NCI-H524 treated with DMSO at 0.1 percent for 48 hours (cell line): ENCODE results near the gene GALNT14.

Experiments
- DNase-seq: peaks from one replicate; lab custom pipeline; 2025; lab: John Stamatoyannopoulos, UW

The GALNT14 gene

DNA sequence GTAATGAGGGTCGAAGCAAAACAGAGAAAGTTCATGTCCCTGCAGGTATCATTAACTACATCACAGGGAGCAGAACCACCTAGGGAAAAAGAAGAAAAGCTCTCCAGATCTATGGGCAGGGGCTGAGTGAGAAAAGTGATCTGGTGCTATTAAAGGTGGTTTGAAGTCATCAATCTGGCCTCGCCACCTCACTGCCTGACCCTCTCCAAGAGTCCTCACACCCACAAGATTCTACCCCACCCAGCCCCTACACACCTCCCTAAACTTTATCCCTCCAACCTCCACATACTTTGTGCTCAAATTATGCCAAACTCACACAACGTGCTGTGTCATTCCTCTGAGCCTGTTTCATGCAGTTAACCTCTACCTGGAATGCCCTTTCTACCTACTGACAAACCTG is 2.2 kb downstream of the GALNT14 start:
- DNase-seq: no peak

DNA sequence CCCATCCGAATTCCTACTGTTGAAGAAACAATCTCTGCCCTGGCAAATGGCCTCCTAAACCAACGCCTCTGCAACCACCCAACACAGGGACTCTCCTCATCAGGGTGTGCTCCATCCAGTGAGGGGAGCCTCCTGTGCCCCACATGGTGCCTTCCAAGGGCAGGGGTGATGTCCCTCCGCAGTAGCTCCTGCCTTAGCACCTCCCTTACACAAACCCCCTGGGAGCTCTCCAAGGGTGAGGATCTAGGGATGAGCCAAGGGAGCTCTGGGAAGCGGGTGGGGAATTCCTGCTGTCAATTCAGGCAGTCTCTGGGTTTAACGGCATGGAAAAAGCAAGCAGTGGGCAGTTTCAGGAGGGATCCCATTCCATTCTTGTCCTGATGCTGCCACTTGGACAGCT is 3.8 kb downstream of the GALNT14 start:
- DNase-seq: no peak

GRCh38 chr2:31132786-31133185 is 5.5 kb downstream of the GALNT14 start:
- DNase-seq: no peak

- no peak for DNase-seq
Measured at GRCh38 chr2:31131871-31132270, 6.4 kb downstream of the GALNT14 start.

- peak; percentile 95 for DNase-seq
Measured at GRCh38 chr2:31129375-31130171, 8.7 kb downstream of the GALNT14 start.

GRCh38 chr2:31127931-31128330 is 10.3 kb downstream of the GALNT14 start:
- DNase-seq: no peak

DNA sequence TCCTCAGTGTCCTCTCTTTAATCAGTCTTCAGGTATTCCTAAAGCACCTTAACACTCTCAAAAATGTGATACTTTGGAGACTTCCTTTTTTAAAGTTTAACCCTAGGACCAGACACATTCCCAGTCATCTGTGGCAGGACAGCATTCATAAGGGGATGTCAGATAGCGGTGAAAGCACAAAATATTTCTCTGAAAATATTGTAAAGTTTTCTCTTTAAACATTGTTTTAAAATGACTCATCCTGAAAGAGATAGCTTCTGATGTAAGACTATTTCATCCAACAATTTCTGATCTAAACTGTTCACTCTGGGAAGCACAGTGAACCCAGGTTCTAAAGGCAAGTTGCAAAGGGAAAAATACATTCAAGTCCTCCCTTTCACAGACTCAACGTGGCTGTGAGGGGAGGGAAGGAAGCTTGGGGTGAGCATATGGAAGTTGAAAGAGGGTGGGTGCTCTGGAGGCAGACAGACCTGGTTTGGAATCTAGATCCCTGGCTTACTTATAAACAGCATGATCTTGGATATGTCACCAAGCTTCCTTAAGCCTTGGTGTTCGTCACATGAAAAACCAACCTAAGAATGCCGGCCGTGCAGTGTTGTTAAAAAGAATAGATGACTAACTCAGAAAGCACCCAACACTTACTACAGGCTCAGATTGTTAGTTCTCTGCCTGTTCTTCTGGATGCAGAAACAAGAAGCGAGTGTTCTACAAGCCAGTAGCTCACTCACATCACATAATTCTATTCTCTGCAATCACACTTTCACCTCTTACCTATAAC is 12.1 kb downstream of the GALNT14 start:
- no peak for DNase-seq

DNA sequence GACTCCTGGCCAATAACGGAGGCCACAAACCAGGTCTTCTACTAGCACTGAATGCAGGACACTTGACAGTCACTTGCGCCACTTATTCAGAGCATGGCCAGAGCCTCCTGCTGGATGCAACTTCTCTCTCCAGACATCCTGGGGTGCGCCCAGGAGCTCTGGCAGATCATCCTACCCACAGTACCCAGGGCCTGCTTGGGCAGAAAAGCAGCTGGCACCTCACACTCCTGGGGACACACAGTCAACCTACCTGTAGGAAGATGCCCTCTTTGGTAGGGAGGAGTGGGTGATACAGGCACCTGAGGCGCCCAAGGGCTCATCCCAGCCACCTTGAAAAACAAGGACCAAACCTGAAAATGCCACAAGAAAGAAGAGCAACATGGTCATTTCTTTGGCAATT is 13.3 kb downstream of the GALNT14 start:
- no peak for DNase-seq

GRCh38 chr2:31122133-31122532 is 16.1 kb downstream of the GALNT14 start:
- DNase-seq: no peak

GRCh38 chr2:31113765-31114164 is 24.5 kb downstream of the GALNT14 start:
- no peak for DNase-seq

DNA sequence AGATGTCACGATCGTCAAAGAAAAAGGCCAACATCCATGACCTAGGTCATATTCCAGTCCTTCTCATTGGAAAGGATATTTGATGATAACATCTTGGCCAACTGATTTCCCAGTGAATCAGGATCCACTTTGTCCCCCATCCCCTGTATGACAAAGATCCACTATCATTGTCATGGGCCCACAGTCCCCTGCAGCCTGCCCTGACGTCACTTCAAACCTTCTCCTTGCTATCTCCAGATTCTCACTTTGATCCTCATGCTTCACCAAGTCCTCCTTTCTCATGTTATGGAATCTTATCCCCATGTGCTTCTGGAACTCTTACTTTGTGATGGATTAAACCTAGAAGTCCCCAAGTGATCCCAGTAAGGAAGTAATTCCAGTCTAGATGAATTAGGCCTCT is 25.7 kb downstream of the GALNT14 start:
- no peak for DNase-seq

DNA sequence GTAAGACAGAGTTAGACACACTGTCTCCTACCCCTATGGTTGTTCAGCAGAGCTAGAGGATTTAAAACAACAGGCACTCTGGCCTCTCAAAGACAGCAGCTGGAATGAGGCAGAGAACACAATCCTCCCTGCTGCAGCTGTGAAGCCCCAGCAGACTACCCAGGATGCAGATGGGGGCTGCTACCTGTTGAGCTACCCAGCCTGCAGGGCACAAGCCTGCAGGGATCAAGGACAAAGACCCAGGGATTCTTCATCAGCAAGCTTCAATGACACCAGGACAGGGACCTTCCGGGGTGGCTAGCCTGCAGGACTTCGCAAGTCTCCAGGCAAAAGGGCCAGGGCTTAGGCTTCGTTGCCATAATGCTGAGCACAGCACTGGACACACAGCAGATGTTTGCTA is 27.2 kb downstream of the GALNT14 start:
- no peak for DNase-seq

GRCh38 chr2:31110431-31110830 is 27.8 kb downstream of the GALNT14 start:
- no peak for DNase-seq

- DNase-seq: peak; percentile 32
Measured at GRCh38 chr2:31109633-31110192, 28.5 kb downstream of the GALNT14 start.

DNA sequence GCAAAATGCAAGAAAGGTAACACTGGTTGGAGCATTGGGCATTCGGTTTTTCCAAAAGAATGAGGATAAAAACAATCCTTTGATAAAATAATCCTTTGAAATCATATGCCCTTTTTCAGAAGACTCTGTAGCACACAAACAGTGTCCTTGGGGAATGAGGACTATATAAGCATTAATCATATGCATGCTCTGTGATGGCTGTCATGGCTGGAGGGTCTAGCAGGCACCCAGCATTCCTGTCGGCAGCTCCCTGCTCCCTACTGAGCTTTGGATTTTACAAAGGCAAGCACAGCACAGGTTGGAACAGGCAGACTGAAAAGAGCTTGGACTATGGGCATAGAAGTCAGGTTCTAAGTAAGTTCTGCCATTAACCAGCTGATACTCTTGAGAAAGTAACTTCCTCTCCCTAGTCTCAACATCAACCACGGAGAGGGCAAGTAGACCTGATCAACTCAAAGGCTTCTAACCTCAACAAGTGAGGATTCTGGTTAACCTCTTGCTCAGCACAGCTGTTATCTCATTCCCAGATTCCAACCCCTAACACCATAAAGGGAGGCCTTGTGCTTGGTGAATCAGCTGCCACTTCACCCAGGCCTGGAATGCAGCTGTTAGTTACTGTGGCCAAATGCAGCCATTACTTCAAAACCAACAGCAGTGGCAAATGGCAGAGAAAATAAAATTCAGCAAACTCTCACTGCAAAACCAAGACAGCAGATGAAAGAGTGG is 29.5 kb downstream of the GALNT14 start:
- no peak for DNase-seq

DNA sequence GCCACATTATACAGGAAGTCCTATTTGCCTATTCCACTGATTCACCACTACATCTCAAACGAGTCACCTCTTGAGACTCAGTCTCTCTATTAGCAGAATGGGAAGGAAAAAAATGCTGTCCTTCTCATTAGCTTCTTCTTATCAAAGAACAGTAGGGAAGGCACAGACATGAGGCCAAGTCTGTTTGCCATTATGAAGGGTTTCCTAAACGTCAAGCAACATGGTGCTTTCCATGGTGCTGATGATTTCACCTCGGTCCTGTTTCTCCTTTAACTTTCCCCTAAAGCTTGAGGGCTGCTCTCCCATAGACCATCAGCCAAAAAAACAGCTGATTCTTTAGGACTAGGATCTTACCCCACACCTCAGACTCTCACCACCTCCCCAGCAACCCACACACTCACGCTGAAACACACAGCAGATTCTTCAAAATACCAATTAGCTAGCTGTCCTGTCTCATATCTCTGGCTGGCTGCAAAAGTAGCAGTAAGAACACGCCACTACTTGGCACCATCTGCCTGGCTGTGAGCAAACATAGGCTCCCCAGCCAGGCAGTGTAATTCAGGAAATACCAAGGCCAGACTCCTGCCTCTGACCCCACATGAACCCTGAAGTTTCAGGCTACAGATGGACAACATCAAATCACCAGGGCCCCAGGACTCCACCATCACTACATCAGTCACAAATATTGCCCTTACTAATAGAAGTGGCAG is 30.5 kb downstream of the GALNT14 start:
- DNase-seq: no peak

DNA sequence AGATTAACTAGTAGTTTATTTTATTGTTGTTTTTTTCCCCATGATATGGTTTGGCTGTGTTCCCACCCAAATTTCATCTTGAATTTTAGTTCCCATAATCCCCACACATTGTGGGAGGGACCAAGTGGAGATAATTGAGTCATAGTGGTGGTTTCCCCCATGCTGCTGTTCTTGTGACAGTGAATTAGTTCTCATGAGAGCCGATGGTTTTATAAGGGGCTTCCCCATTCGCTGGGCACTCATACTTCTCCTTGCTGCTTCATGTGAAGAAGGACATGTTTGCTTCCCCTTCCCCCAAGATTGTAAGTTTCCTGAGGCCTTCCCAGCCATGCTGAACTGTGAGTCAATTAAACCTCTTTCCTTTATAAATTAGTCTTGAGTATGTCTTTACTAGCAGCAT is 36.5 kb downstream of the GALNT14 start:
- DNase-seq: no peak

DNA sequence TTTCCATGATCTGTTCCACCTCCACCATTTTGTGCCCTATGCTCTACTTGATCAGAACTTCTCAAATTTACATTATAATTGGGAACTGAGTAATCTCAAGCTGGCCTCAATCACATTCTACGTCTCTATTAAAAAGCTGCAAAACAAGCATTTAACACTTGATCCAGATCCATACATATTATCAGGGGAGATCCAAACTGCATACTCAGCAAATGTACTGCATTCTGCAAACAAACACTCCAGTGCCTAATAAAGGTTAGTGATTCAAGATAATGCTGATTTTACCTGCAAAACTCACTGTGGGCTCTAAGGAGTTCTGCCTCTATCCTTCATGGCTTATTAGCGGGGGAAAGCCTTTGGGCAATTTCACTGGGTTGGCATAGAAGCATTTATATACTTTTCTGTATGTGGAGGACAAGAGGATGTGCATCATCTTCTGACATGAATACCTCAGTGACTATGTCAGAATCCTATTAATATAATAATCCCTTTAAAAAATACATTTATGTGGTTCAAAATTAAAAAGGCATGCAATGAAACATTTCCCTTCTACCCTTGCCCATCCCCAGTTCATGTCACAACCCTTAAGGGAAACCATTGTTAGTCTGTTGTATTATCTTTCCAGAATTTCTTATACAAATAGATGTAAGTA is 40.2 kb downstream of the GALNT14 start:
- DNase-seq: no peak

DNA sequence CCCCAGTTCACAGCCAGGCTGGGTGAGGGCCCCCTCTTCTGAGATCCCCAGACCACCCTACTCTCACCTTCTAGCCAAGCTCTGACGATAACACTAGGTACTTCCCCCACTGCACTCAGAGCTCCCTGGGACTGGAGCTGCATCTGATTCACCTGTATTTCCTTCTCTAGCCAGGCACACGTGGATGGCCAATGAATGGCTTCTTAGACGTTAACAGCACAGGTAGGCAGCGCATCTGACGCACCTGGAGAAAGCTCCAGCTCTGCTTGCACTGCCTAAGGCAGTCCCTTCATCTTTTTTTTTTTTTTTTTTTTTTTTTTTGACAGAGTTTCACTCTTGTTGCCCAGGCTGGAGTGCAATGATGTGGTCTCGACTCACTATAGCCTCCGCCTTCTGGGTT is 48.1 kb downstream of the GALNT14 start:
- DNase-seq: no peak

DNA sequence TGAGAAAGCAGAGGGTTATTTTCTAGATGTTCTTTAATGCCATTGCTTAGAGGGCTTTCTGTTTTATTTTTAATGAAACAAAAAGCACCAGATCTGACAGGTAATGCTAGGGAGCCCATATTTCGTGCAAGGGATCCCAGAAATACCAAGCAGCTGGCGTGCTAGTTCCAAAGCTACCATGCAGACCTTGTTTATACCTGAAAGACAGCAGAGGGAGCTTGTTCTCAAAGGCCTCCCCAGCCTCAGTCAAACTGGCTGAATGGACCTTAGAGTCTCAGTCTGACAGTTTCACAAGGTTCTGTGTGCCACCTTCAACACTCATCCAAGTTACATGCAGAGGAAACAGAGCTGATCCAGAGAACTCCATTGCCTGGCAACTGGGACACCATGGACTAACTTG is 48.6 kb downstream of the GALNT14 start:
- DNase-seq: no peak

GRCh38 chr2:31088504-31089195 is 49.6 kb downstream of the GALNT14 start:
- peak; percentile 91 for DNase-seq
